Measurements from ENCODE around the gene ITSN2.
"Not testable (repeated sequence)": the region's sequence is repeated elsewhere in the genome, so short reads cannot be mapped to it uniquely, and the experiment has no call there.

Gene ITSN2

GRCh38 chr2:24342110-24342910, 18.0 kb downstream of the ITSN2 start:
- Histone ChIP-seq H3K36me3 (no peaks in the 10 kb centered on the region), H3K9me3 (no peaks in the 10 kb centered on the region), H3K27me3 (no peaks in the 10 kb centered on the region), H3K4me3 (ENCODE audit: low read depth, low read length) (no peak overlapping the region), H3K4me1 (no peaks in the 10 kb centered on the region)
- TF ChIP-seq, protein P1, sequence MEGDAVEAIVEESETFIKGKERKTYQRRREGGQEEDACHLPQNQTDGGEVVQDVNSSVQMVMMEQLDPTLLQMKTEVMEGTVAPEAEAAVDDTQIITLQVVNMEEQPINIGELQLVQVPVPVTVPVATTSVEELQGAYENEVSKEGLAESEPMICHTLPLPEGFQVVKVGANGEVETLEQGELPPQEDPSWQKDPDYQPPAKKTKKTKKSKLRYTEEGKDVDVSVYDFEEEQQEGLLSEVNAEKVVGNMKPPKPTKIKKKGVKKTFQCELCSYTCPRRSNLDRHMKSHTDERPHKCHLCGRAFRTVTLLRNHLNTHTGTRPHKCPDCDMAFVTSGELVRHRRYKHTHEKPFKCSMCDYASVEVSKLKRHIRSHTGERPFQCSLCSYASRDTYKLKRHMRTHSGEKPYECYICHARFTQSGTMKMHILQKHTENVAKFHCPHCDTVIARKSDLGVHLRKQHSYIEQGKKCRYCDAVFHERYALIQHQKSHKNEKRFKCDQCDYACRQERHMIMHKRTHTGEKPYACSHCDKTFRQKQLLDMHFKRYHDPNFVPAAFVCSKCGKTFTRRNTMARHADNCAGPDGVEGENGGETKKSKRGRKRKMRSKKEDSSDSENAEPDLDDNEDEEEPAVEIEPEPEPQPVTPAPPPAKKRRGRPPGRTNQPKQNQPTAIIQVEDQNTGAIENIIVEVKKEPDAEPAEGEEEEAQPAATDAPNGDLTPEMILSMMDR (IDR thresholded peaks at IDR 0.05; ENCODE audit: low read depth, low read length), result no peak
- no peak for DNase-seq

DNA sequence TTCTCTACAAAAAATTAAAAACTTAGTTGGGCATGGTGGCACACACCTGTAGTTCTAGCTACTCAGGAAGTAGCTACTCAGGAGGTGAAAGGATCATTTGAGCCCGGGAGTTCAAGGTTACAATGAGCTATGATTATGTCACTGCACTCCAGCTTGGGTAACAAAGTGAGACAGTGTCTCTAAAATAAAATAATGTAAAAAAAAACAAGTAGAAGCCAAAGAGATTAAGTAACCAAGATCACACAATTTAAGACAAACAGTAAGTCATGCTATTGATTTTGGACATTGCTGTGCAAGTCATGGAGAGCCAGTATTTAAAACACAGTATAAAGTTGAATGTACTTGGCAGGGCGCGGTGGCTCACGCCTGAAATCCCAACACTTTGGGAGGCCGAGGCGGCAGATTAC, 20.5 kb downstream of the ITSN2 start:
- Histone ChIP-seq H3K4me3 (ENCODE audit: low read depth, low read length) (no peak overlapping the region), H3K4me1 (no peaks in the 10 kb centered on the region)
- TF ChIP-seq, protein P1 (IDR thresholded peaks at IDR 0.05; ENCODE audit: low read depth, low read length), result no peak

GRCh38 chr2:24339098-24339497, 21.2 kb downstream of the ITSN2 start:
- H3K9me3 ChIP-seq; H3K4me3 ChIP-seq (ENCODE audit: low read depth, low read length); H3K36me3 ChIP-seq; H3K4me1 ChIP-seq; H3K27me3 ChIP-seq; DNase-seq: not testable (repeated sequence)

More for the DNA sequence above, 20.5 kb downstream of the ITSN2 start:
- H3K36me3 ChIP-seq, result no peaks in the 10 kb centered on the region
- H3K9me3 ChIP-seq, result no peaks in the 10 kb centered on the region
- H3K27me3 ChIP-seq, result no peaks in the 10 kb centered on the region
- no peak for DNase-seq

DNA sequence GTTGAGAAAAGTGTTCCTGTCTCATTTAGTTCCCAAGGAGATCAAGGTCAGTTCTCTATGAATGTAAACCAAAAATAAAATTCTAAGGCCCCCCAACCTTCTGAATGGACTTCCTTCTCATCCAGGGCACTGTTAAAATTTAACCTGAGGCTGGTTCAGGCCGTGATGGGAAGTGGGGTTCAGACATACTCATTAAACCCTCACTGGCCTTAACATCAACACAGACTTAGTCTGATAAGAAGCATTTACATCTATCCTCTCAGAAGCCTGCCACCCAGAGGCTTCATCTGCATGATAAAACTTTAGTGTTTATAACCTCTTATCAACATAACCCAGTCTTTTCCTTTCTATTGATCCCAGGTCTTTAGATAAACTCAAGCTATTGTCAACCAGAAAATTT, 22.4 kb downstream of the ITSN2 start:
- Histone ChIP-seq H3K27me3 (no peaks in the 10 kb centered on the region), H3K9me3 (no peaks in the 10 kb centered on the region), H3K36me3 (no peaks in the 10 kb centered on the region), H3K4me1 (peaks cover 3% of the 10 kb centered on the region; the same call in 1 of the 2 replicates), H3K4me3 (ENCODE audit: low read depth, low read length) (no peak overlapping the region)
- no peak for DNase-seq
- TF ChIP-seq, protein P1 (IDR thresholded peaks at IDR 0.05; ENCODE audit: low read depth, low read length), result no peak

- Histone ChIP-seq H3K9me3 (no peaks in the 10 kb centered on the region), H3K4me1 (peaks cover 3% of the 10 kb centered on the region; the same call in 1 of the 2 replicates), H3K4me3 (ENCODE audit: low read depth, low read length) (no peak overlapping the region), H3K27me3 (no peaks in the 10 kb centered on the region), H3K36me3 (no peaks in the 10 kb centered on the region)
- DNase-seq, result no peak
- TF ChIP-seq, protein P1 (IDR thresholded peaks at IDR 0.05; ENCODE audit: low read depth, low read length), result no peak
These were observed 23.5 kb downstream of the ITSN2 start for GRCh38 chr2:24336811-24337210.

DNA sequence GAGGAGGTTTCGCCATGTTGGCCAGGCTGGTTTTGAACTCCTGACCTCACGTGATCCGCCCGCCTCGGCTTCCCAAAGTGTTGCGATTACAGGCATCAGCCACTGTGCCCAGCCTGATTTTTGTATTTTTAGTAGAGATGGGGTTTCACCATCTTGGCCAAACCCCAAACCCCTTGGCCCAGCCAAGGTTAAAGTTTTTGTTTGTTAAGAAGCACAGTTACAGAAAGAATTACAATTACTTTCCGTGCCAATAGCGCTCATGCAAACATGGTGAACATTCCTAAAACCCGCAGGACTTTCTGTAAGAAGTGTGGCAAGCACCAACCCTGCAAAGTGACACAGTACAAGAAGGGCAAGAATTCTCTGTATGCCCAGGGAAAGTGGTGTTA, 26.1 kb downstream of the ITSN2 start:
- Histone ChIP-seq H3K27me3 (no peaks in the 10 kb centered on the region), H3K9me3 (no peaks in the 10 kb centered on the region), H3K4me1 (peaks cover 3% of the 10 kb centered on the region; the same call in 1 of the 2 replicates), H3K36me3 (no peaks in the 10 kb centered on the region), H3K4me3 (ENCODE audit: low read depth, low read length) (no peak overlapping the region)
- TF ChIP-seq, protein P1 (IDR thresholded peaks at IDR 0.05; ENCODE audit: low read depth, low read length), result no peak
- no peak for DNase-seq

Data from BE2C (cell line).